Activated CD8-positive, alpha-beta T cell treated with anti-CD3 and anti-CD28 coated beads, Interleukin-2, amount 10 ng/mL, durations not matched to agents 7 days and 5 days (primary cell): ENCODE measurements around the gene RPGRIP1L. TPM values are rescaled to one million over a fixed set of nuclear protein-coding genes. Genes with fewer than 3 reads are reported as not detected.

ENCODE experiments used
- ATAC-seq: fragments of 150-1000 bp; cut with Tn5 transposase; one replicate; pipeline ENCODE4 v1.10.0; 2021; ENCODE audit warnings: moderate library complexity
- CTCF ChIA-PET: fragments of 350-600 bp; sonication (Branson Sonifier 250); formaldehyde crosslinking; loops from one replicate; lab custom pipeline; 2021; ENCODE audit warnings: antibody characterized with exemption; lab: Charles Lee
- POLR2A ChIA-PET: fragments of 350-600 bp; sonication (Branson Sonifier 250); formaldehyde crosslinking; loops from one replicate; lab custom pipeline; 2021; ENCODE audit warnings: antibody characterized with exemption; lab: Charles Lee
- DNase-seq: peaks from one replicate; pipeline ENCODE4 v3.0.0-alpha.2; 2020
- H3K27ac Mint-ChIP-seq: one replicate; pipeline ENCODE4 v1.8.0; 2021; ENCODE audit warnings: mild to moderate bottlenecking, mixed read lengths
- H3K27me3 Mint-ChIP-seq: one replicate; pipeline ENCODE4 v1.8.0; 2021; ENCODE audit warnings: low read depth, mixed read lengths
- H3K36me3 Mint-ChIP-seq: one replicate; pipeline ENCODE4 v1.8.0; 2021; ENCODE audit warnings: low read depth, mixed read lengths
- H3K4me1 Mint-ChIP-seq: one replicate; pipeline ENCODE4 v1.8.0; 2021; ENCODE audit warnings: low read depth, mixed read lengths
- H3K4me3 Mint-ChIP-seq: one replicate; pipeline ENCODE4 v1.8.0; 2021; ENCODE audit warnings: mild to moderate bottlenecking, mixed read lengths
- H3K9me3 Mint-ChIP-seq: one replicate; pipeline ENCODE4 v1.8.0; 2022; ENCODE audit warnings: mixed read lengths; ENCODE audit not compliant: insufficient read depth
- total RNA-seq, 2 experiments: library from RNA; stranded (reverse); gene quantifications; one replicate each; pipeline ENCODE4 v1.2.3, GENCODE V29; 2021

The RPGRIP1L gene
- total RNA-seq, 2 experiments from 2014 or later = 6.1 TPM

DNA sequence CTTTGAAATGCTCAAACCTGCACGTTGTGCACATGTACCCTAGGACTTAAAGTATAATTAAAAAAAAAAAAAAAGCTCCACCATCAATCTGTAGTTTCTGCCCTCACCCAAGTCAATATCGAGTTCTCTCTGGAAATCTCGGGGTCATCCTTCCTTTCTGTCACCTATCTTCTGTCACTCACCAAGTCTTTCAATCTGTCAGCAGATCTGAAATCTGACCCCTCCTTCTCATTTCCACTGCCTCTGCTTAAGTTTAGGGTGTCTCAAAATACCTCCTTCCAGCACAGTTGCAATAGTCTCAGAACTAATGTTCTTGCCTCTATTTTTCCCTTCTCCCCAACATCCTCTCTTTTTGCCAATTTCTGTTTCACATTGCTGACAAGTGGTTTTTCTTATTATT, 32.6 kb upstream of the RPGRIP1L start:
- ChIA-PET POLR2A (no interaction called here), CTCF (no interaction called here)
- Mint-ChIP-seq H3K36me3 (no peaks in the 10 kb centered on the region), H3K27ac (no peak overlapping the region), H3K9me3 (no peaks in the 10 kb centered on the region), H3K4me3 (no peak overlapping the region), H3K4me1 (no peaks in the 10 kb centered on the region), H3K27me3 (no peaks in the 10 kb centered on the region)
- DNase-seq (no peak), ATAC-seq (no peak)

GRCh38 chr16:53734908-53735307, 31.2 kb upstream of the RPGRIP1L start:
- H3K27ac Mint-ChIP-seq = no peak overlapping the region
- no peak overlapping the region for H3K4me3 Mint-ChIP-seq
- H3K9me3 Mint-ChIP-seq = no peaks in the 10 kb centered on the region
- ChIA-PET POLR2A (no interaction called here), CTCF (interaction anchor here (1.2 to 1.6 kb wide), 2 partner anchors 9 to 10 kb away, joined by 3 to 5 read pairs; no protein-coding TSS in a partner anchor)
- DNase-seq (no peak), ATAC-seq (no peak)
- H3K36me3 Mint-ChIP-seq = no peaks in the 10 kb centered on the region
- no peaks in the 10 kb centered on the region for H3K4me1 Mint-ChIP-seq
- H3K27me3 Mint-ChIP-seq = no peaks in the 10 kb centered on the region

DNA sequence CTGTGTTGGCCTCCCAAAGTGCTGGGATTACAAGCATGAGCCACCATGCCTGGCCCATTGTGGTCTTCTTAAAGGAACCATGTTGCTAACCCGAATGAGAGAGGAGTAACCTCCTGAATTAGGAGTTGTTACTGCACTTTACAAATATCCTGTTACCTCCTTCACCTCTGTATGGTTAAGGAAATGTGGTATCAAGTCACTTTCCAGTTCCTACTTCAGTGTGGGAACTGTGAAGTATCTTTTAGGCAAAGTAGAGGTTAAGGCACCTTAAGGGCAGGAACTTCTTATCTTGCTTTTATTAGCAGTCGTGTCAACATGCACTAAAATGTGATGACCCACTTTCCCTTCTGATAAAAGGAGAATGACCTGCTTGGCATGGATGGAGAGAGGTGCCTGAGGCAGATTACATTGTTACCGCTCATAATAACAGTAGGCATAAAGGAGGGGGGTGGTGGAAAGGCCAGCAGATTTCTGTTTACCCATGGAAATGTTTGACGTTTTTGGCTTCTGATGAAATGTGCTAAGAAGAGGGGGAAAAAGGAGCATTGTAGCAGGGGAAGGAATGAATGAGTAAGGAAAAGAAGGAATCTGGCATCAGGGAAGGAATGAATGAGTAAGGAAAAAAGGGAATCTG, 28.8 kb upstream of the RPGRIP1L start:
- no peak overlapping the region for H3K27ac Mint-ChIP-seq
- CTCF ChIA-PET = no interaction called here
- no peak for DNase-seq
- H3K4me1 Mint-ChIP-seq = no peaks in the 10 kb centered on the region
- H3K4me3 Mint-ChIP-seq = no peak overlapping the region
- ATAC-seq = no peak
- H3K9me3 Mint-ChIP-seq = no peaks in the 10 kb centered on the region
- peaks cover 3% of the 10 kb centered on the region for H3K36me3 Mint-ChIP-seq
- POLR2A ChIA-PET = no interaction called here
- H3K27me3 Mint-ChIP-seq = no peaks in the 10 kb centered on the region

DNA sequence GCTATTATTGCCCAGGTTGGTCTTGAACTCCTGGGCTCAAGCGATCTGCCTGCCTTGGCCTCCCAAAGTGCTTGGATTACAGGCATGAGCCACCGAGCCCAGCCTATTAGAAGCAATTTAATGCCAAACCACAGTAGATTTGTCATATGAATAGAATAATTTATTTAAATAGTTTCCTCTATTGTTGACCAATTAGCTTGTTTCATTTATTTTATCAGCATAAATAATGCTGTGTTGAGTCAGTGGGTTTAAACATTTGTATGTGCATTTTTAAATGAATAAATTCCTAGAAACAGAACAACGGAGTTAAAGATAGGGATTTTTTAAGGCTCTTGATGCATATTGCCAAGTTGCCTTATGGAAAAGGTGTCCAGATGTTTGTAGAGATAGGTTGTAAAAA, 27.0 kb upstream of the RPGRIP1L start:
- Mint-ChIP-seq H3K4me3 (no peak overlapping the region), H3K4me1 (no peaks in the 10 kb centered on the region), H3K27me3 (no peaks in the 10 kb centered on the region), H3K27ac (no peak overlapping the region), H3K36me3 (peaks cover 4% of the 10 kb centered on the region), H3K9me3 (no peaks in the 10 kb centered on the region)
- POLR2A ChIA-PET = no interaction called here
- DNase-seq (no peak), ATAC-seq (no peak)
- CTCF ChIA-PET = no interaction called here

- DNase-seq (no peak), ATAC-seq (no peak)
- Mint-ChIP-seq H3K36me3 (peaks cover 4% of the 10 kb centered on the region), H3K9me3 (no peaks in the 10 kb centered on the region), H3K27ac (no peak overlapping the region), H3K4me1 (no peaks in the 10 kb centered on the region), H3K27me3 (no peaks in the 10 kb centered on the region), H3K4me3 (no peak overlapping the region)
- ChIA-PET POLR2A (no interaction called here), CTCF (interaction anchor here (1.5 kb wide), 1 partner anchor 16 kb away, joined by 6 read pairs; no protein-coding TSS in a partner anchor)
Observed at GRCh38 chr16:53726625-53727024, 23.0 kb upstream of the RPGRIP1L start.

DNA sequence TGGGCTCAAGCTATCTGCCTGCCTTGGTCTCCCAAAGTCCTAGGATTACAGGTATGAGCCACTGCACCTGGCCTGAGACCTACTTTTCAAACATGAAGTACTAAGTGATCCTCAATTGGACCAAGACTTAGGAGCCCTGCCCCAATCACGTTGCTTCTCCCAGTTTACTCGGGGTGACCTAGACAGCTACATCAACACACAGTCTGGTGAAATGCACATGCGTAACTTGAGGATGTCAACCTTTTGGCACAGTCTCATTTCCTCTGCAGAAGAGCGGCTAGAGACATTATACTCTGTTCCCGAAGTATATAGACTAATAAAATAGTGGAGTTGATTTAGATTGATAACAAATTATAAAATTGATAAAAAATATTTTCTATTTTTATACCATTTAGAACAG, 17.4 kb upstream of the RPGRIP1L start:
- no peaks in the 10 kb centered on the region for H3K36me3 Mint-ChIP-seq
- ATAC-seq (no peak), DNase-seq (no peak)
- H3K4me3 Mint-ChIP-seq = no peak overlapping the region
- H3K4me1 Mint-ChIP-seq = no peaks in the 10 kb centered on the region
- no peak overlapping the region for H3K27ac Mint-ChIP-seq
- ChIA-PET CTCF (no interaction called here), POLR2A (no interaction called here)
- H3K9me3 Mint-ChIP-seq = no peaks in the 10 kb centered on the region
- H3K27me3 Mint-ChIP-seq = no peaks in the 10 kb centered on the region

- CTCF ChIA-PET = no interaction called here
- H3K9me3 Mint-ChIP-seq = no peaks in the 10 kb centered on the region
- H3K36me3 Mint-ChIP-seq = no peaks in the 10 kb centered on the region
- DNase-seq (no peak), ATAC-seq (no peak)
- no peak overlapping the region for H3K27ac Mint-ChIP-seq
- H3K4me3 Mint-ChIP-seq = no peak overlapping the region
- POLR2A ChIA-PET = no interaction called here
- H3K27me3 Mint-ChIP-seq = no peaks in the 10 kb centered on the region
- H3K4me1 Mint-ChIP-seq = no peaks in the 10 kb centered on the region
Observed at GRCh38 chr16:53717577-53717976, 13.9 kb upstream of the RPGRIP1L start.

GRCh38 chr16:53715023-53715384, 11.3 kb upstream of the RPGRIP1L start:
- no peak overlapping the region for H3K27ac Mint-ChIP-seq
- no peak for DNase-seq
- ChIA-PET POLR2A (no interaction called here), CTCF (interaction anchor here (1.2 kb wide), 1 partner anchor 28 kb away, joined by 3 read pairs; no protein-coding TSS in a partner anchor)
- H3K9me3 Mint-ChIP-seq = no peaks in the 10 kb centered on the region
- H3K36me3 Mint-ChIP-seq = no peaks in the 10 kb centered on the region
- H3K27me3 Mint-ChIP-seq = no peaks in the 10 kb centered on the region
- no peak overlapping the region for H3K4me3 Mint-ChIP-seq
- no peaks in the 10 kb centered on the region for H3K4me1 Mint-ChIP-seq
- ATAC-seq = no peak

DNA sequence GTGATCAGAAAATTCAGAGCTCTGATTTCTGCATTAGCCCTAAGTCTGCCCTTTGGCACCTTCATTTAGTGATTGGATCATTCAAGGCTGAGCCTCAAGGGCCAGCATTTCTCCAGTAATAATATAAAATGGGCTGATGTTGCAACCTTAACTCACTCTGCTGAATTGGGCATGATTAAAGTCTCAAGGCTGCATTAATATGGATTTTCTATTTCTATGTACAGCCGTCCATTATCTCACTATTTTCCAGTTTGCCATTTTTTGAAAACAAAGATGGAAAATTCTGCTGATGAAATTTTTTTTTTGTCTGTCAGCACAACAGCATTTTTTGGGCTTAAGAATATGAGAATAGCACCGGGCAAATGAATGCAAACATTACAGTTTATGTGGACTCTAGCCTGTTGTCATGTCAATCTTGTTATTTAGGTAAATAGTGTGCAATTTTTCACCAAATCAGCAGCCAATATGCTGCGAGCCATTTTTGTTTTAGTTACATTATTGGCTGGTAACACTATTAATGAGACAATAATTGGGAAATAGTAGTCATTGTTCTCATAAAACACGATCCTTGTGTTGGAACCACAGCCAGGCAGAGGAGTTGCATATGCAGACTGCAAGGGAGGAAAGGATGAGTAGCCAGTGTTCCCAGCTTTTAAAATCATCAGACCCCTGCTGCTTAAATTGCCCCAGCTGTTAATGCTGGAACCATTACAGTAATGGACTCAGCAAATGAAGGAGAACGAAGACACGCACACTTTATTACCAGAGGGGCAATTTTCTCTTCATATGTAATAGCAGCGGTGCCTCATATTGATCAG, 10.8 kb upstream of the RPGRIP1L start:
- H3K36me3 Mint-ChIP-seq = no peaks in the 10 kb centered on the region
- H3K27ac Mint-ChIP-seq = no peak overlapping the region
- POLR2A ChIA-PET = no interaction called here
- H3K9me3 Mint-ChIP-seq = no peaks in the 10 kb centered on the region
- no peak for DNase-seq
- CTCF ChIA-PET = no interaction called here
- H3K4me3 Mint-ChIP-seq = no peak overlapping the region
- no peaks in the 10 kb centered on the region for H3K27me3 Mint-ChIP-seq
- no peak for ATAC-seq
- no peaks in the 10 kb centered on the region for H3K4me1 Mint-ChIP-seq

DNA sequence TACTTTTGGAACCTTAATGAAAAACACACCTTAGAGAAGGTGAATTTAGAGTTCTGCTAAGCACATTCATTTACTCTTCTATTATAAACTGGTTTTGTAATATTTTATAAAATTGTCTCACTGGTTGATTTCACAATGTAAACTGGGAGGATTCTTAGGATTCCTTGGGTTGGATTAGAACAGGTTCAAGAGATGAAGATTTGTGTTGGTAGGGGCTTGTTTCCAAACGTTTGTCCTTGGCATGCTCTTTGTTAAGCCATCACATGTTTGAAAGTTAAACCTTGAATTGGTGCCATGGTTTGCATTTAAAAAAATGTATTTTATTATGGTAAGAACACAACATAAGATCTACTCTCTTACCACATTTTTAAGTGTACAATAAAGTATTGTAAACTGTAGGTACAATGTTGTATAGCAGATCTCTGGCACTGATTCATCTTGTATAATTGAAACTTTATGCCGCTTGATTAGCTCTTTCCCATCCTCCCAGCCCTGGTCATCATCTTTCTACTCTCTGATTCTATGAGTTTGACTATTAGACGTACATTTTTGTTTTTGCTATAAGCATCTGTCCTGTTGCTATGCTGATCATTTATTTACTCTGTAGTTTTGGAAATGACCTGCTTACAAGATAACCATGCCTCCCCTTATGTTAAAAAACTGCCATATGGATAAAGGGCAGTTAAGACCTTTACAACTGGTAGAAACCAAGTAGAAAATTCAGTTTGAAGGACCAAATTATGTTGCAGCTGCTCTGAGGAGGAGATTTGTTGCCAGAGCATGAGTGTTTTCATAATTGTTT, 9.9 kb upstream of the RPGRIP1L start:
- ChIA-PET POLR2A (no interaction called here), CTCF (no interaction called here)
- DNase-seq = no peak
- H3K27me3 Mint-ChIP-seq = no peaks in the 10 kb centered on the region
- H3K27ac Mint-ChIP-seq = no peak overlapping the region
- no peak overlapping the region for H3K4me3 Mint-ChIP-seq
- peaks cover 3% of the 10 kb centered on the region for H3K36me3 Mint-ChIP-seq
- no peaks in the 10 kb centered on the region for H3K9me3 Mint-ChIP-seq
- H3K4me1 Mint-ChIP-seq = no peaks in the 10 kb centered on the region
- no peak for ATAC-seq

- CTCF ChIA-PET = no interaction called here
Observed at GRCh38 chr16:53712065-53712464, 8.4 kb upstream of the RPGRIP1L start.

GRCh38 chr16:53711390-53711789, 7.7 kb upstream of the RPGRIP1L start:
- POLR2A ChIA-PET = no interaction called here
- Mint-ChIP-seq H3K27me3 (no peaks in the 10 kb centered on the region), H3K9me3 (no peaks in the 10 kb centered on the region), H3K4me3 (no peak overlapping the region), H3K27ac (no peak overlapping the region), H3K36me3 (peaks cover 8% of the 10 kb centered on the region), H3K4me1 (no peaks in the 10 kb centered on the region)
- ATAC-seq (no peak), DNase-seq (no peak)
- CTCF ChIA-PET = no interaction called here

More at GRCh38 chr16:53712065-53712464, 8.4 kb upstream of the RPGRIP1L start:
- POLR2A ChIA-PET = no interaction called here
- H3K4me3 Mint-ChIP-seq = no peak overlapping the region
- H3K36me3 Mint-ChIP-seq = peaks cover 4% of the 10 kb centered on the region
- H3K9me3 Mint-ChIP-seq = no peaks in the 10 kb centered on the region
- H3K27ac Mint-ChIP-seq = no peak overlapping the region
- no peak for ATAC-seq
- no peaks in the 10 kb centered on the region for H3K4me1 Mint-ChIP-seq
- no peak for DNase-seq
- H3K27me3 Mint-ChIP-seq = no peaks in the 10 kb centered on the region
